ENCODE data around the gene SUPT5H.
A peak's percentile ranks its signal among the peaks of the same experiment; 100 is the strongest.
"Not testable (repeated sequence)": the region's sequence is repeated elsewhere in the genome, so short reads cannot be mapped to it uniquely, and the experiment has no call there.

SUPT5H gene

DNA sequence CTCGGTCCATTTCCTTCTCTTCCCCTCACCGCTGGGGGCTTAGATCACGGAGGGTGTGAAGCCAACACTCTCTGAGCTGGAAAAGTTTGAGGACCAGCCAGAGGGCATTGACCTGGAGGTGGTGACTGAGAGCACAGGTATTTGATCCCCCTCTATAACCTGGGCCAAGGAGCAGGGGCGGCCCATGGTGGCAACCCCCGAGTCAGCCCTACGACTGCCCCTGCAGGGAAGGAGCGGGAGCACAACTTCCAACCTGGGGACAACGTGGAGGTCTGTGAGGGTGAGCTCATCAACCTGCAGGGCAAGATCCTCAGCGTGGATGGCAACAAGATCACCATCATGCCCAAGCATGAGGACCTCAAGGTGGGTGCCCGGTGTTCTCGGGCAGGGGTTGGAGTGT, 23.7 kb downstream of the SUPT5H start:
- DNase-seq: no peak

DNA sequence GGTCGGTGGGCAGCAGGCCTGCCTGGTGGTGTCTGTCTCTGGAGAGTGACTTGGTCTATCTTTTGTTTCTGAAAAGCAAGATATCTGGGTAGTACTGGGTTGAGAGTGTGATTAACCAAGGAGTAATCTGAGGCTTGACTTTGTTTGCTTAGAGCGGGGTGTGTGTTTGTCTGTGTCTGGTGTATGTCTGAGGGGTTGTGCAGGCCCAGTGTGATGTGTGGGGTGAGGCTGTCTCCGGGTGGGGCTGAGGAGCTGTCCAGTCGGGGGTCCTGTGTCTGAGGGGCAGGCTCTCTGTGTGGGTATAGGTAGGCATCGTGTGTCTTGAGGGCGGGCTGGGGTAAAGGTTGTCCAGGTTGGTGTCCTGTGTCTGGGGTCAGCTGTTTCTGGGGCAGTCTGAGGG, 24.2 kb downstream of the SUPT5H start:
- DNase-seq: no peak

DNA sequence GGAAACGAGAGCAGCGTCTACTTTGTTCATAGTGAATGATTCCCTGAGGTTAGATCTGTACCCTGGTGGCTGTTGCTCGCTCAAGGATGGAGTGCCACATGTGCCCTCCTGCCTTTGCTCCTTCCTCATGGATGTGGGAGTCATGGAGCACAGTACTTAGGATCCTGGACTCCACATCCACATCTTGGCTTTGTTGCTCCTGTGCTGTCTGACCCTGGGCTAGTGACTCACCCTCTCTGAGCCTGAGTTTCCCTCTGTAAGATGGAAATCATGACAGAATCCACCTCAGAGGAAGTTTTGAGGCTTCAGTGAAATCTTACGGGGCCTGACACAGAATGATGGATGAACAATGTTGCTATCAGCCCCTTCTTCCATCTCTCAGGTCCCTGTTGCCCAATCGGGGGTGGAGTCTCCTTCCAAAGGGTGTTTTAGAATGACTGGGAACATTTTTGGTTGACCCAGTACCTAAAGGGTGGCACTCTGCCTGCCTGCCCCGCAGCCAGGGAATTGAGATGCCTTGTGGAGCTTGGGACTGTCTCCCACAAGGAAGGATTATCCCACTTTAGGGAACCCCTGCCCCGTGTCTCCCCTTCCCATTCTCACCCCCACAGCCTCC, 25.4 kb downstream of the SUPT5H start:
- no peak for DNase-seq

DNA sequence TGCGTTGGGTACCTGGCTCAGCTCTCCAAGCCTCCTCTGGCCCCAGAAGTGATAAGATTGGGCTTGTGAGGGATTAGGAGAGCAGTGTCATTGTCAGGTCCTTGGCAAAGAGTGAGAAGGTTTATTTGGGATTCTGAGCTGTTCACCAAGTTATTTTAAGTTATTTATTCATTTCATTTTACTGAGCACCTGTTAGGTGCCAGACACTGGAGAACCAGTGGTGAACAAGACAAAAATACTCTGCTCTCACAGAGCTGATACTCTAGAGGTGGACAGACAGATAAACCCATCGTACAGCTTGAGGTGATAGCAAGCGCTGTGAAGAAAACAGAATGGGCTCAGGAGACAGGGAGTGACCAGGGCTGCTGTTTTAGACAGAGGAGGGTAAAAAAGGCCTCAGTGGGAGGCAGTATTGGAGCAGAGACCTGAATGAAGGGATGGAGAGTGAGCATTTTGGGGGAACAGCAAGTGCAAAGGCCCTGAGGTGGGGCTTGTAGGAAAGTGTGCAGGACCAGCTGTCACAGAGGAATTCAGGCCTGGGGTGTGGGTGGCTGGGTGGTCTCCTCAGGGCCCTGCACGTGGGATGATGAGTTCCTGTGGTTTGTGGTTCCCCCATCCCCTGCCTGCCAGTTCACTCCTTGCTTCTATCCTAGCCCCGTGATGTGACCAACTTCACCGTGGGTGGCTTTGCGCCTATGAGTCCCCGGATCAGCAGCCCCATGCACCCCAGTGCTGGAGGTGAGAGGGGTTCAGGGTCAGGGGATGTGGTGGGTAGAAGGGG, 26.6 kb downstream of the SUPT5H start:
- DNase-seq: no peak

DNA sequence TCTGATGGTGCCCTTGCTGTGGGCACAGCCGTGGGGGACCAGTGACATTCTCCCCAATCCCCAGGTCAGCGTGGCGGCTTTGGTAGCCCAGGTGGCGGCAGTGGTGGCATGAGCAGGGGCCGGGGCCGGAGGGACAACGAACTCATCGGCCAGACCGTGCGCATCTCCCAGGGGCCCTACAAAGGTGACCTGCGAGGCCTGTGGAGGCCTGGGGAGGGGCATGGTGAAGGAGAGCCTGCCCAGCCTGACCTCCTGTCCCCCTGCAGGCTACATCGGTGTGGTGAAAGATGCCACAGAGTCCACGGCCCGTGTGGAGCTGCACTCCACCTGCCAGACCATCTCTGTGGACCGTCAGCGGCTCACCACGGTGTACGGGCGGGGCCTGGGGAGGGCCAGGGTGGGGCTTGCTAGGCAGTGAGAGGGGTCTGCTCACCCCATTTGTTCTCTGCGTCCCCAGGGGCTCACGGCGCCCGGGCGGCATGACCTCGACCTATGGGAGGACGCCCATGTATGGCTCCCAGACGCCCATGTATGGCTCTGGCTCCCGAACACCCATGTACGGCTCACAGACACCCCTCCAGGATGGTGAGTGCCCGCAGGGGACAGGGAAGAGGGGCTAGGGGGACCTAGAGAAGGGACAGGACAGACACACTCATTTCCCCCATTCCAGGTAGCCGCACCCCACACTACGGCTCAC, 27.5 kb downstream of the SUPT5H start:
- DNase-seq: no peak

DNA sequence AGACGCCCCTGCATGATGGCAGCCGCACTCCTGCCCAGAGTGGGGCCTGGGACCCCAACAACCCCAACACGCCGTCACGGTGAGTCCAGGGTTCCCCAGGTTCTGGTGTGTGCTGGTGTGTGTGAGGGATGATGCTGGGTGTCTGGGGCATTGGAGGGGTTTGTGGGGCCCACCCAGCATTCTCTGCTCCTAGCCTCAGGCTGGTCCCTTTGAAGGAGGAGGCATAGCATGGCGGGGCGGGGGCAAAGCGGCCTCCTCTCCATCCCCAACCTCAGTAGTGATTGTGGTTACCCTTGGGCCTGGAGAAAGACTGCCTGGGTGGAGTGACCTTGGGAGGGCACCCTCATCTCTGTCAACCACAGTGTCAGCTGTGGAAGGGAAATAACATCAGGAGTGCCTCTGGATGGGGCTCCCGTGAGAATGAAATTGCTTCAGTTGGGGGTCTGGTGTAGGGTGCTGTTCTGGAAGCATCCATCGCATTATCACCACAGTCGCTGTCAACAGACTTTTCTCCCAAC, 28.1 kb downstream of the SUPT5H start:
- DNase-seq: no peak

DNA sequence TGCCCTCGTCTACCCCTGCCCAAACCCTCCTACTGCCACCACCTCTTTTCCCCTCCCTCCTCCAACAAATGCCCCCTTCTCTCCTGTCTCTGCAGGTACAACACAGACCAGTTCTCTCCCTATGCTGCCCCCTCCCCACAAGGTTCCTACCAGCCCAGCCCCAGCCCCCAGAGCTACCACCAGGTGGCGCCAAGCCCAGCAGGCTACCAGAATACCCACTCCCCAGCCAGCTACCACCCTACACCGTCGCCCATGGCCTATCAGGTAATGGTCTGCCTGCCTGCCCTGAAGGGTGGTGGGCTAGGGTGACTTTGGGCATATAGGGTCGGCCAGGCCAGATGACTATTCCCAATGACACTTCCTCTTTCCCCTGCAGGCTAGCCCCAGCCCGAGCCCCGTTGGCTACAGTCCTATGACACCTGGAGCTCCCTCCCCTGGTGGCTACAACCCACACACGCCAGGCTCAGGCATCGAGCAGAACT, 28.8 kb downstream of the SUPT5H start:
- DNase-seq: peak; percentile 31

DNA sequence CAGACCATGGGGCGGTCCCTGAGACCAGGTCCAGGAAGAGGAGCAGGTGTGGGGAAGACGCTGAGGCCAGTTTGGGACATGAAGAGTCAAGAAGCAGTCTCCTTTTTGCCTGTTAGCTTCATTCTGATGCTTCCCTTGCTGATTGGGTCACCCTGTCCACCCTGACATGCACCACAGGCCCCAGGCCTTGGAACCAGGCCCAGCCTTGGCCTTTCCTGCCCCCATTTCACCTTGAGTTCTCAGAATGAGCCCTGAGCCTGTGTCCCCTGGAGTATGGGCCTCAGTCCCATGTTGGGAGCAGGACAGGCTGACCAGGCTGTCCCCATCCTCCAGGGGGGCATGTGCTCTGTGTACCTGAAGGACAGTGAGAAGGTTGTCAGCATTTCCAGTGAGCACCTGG, 30.4 kb downstream of the SUPT5H start:
- no peak for DNase-seq

DNA sequence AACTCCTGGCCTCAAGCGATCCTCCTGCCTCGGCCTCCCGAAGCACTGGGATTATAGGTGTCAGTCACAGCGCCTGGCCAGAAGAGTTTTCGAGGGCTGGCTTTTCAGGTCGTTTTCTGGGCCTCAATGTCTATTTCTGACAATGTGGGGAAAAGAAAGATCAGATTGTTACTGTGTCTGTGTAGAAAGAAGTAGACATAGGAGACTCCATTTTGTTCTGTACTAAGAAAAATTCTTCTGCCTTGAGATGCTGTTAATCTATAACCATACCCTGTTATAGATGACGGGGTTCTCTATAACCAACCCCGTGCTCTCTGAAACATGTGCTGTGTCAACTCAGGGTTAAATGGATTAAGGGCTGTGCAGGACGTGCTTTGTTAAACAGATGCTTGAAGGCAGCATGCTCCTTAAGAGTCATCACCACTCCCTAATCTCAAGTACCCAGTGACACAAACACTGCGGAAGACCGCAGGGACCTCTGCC, 34.0 kb downstream of the SUPT5H start:
- not testable (repeated sequence) for DNase-seq

DNA sequence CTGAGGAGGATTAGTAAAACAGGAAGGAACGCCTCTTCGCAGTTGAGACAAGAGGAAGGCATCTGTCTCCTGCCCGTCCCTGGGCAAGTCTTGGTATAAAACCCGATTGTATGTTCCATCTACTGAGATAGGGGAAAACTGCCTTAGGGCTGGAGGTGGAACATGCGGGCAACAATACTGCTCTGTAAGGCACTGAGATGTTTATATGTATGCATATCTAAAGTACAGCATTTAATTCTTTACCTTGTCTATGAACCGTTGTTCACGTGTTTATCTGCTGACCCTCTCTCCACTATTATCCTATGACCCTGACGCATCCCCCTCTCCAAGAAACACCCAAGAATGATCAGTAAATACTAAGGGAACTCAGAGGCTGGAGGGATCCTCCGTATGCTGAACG, 34.5 kb downstream of the SUPT5H start:
- no peak for DNase-seq

DNA sequence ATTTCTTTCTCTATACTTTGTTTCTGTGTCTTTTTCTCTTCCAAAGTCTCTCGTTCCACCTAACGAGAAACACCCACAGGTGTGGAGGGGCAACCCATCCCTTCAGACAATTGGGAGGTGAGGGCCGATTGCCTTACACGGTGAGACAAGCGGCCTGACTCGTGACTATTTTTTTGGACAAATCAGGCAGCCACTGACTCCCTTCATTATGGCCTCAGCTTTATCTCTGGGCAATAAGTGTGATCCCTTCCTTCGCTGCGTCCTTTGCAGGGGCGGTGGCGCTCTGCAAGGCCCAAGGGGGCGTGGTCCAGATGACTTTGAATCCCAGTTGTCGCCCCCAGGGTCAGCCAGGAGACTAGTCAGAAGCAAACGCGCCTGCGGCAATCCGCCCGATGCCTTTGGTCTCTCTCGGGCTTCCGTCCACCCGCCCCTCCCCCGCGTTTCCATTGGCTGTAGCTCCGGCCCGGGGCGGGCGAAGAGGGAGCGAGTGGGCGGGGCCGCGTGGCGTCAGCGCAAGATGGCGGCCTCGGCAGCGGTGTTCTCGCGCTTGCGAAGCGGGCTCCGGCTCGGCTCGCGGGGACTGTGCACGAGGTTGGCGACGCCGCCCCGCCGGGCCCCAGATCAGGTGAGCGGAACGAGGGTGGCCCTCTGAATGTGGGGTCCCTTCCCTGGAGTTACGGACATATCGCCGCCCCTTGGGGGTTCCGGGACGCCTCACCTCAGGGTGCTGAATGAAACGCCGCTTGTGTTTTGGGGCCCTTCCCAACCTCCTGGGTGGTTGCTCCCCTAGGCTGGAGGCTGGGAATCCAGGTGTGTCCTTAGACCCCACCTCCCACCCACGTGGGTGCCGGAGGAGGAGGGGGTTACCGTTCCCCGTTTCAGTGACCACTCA, 35.2 kb downstream of the SUPT5H start, which contains the start of gene TIMM50:
TIMM50 (plus strand) TSS at position 502 of the 892 bp plus-strand sequence; CDS start at position 518, 16 bp downstream.
- peak; percentile 93 for DNase-seq

DNA sequence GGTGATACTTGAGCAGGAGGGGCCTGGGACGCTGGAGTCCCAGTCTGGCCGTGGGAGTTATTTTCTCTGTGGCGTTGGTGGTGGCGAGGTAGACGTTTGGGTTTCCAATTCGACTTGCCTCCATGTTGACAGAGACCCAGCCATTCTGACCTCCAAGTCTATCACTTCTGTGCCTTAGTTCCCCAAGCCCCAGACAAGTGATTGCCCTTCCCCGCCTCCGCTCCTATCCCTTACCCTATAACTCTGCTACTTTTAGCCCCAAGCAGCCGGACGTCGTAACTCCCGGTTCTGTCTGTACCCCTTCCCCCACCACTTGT, 35.8 kb downstream of the SUPT5H start:
- no peak for DNase-seq

DNA sequence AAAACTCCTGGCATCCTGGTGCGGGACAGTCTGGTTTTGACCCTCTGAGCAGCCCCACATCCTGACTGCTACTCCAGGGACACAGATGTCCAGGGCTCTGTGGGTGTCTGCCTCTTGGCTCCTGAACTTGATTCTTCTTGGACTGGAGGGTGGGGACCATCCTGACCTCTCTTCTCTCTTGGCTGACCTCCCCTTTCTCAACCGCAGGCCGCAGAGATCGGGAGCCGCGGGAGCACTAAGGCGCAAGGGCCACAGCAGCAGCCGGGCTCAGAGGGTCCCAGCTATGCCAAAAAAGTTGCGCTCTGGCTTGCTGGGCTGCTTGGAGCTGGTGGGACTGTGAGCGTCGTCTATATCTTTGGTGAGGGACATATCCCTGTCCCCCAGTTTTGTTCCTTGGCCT, 36.3 kb downstream of the SUPT5H start:
- no peak for DNase-seq

DNA sequence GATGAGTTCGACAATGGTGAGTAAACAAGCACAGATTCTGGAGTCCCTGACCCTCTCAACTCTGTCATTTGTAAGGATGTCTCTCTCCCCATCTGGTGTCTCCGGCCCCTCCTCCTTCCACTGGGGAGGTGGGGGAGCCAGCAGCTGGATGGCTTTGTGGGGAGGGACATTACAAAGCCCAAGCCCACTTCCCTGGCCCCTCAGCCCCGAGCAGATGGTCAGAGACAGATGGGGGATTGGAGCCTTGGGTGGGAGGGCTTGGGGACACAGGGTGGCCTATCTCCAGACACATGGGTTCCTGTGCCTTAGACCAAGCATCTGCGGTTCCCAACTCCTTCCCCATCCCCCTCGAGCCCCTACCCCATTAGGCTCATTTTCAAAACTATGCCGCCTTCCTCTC, 37.8 kb downstream of the SUPT5H start:
- DNase-seq: no peak

DNA sequence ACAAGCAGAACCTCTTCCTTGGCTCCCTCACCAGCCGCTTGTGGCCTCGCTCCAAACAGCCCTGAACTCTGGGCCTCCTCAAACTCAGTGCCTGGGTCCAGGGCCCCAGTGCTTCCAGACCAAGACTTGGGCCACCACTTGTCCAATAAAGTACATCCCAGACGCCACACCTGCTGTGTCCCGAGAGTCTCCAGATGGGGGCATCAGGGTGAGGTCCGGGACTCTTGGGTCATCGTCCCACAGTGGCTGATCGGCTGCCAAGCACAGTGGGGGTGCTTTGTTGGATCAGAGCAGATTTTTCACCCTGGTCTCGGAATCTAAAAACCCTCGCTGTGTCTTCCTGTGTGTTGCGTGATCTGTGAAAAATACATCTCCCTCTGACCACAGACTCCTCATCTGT, 44.4 kb downstream of the SUPT5H start:
- no peak for DNase-seq

DNA sequence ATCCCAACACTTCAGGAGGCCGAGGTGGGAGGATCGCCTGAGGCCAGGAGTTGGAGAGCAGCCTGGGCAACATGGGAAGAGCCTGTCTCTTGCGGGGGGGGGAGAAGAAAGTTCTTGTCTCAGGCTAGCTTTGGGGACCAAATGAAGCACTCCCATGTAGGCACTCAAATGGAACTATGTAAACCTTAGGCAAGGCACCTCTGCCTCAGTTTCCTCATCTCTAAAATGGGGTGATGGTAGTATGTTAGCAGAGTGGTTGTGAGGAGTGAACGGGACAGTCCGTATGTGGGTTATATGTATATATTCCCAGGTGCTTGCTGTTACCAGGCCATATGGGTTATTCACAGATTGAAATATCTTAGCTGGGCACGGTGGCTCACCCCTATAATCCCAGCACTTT, 46.8 kb downstream of the SUPT5H start:
- DNase-seq: no peak

DNA sequence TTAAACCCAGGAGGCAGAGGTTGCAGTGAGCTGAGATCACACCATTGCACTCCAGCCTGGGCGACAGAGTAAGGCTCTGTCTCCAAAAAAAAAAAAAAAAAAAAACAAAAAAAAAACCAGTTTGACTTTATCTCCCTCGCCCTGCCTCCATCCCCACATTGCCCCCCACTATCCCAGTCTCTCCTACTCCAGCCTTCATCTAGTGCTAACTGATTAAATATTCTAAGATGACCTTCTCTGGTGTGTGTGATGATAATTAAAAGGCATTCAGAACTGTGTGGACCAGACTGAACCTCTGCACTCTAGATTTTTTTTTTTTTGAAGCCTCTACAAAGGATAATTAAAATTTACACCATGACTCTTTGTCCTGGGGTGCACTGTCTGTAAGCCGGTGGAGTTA, 47.4 kb downstream of the SUPT5H start:
- no peak for DNase-seq

DNA sequence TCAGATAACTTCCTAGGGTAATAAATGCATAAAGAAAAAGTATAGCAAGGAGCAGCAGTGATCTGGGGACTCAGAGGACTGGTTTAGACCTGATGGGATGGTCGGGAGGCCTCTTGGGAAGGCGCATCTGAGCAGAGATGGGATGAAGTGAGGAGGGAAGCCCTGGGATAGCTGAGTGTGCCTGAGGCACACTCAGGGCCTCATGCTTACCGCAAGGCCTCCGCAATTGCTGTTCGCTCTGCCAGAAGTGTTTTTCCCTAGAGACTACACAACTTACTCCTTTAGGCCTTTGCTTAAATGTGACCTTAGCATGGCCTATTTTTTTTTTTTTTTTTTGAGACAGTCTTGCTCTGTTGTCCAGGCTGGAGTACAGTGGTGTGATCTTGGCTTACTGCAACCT, 49.3 kb downstream of the SUPT5H start:
- no peak for DNase-seq

DNA sequence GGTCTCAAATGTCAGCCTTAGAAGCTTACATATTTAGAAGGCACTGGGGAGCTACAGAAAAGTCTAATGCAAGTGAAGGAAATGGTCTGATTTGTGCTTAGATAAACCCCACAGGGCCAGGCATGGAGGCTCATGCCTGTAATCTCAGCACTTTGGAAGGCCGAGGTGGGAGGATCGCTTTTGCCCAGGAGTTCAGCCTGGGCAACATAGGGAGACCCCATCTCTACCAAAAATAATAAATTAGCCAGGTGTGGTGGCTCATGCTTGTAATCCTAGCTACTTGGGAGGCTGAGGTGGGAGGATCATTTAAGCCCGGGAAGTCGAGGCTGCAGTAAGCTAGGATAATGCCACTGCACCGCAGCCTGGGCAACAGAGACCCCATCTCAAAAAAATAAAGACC, 50.7 kb downstream of the SUPT5H start:
- DNase-seq: no peak

DNA sequence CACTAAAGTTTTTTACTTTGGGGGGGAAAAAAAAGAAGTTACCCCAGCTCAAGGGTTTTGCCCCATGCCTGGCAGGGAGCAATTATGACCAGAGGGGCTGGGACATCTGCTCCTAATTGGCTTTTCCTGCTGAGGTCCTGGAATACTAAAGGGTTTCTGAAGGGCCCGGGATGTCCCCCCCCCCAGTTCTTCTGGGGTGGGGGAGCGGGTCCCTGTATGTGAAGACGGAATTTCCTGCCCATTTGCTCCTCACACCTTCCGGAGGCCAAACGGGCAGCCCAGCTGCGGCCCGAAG, 52.3 kb downstream of the SUPT5H start:
- DNase-seq: no peak

DNA sequence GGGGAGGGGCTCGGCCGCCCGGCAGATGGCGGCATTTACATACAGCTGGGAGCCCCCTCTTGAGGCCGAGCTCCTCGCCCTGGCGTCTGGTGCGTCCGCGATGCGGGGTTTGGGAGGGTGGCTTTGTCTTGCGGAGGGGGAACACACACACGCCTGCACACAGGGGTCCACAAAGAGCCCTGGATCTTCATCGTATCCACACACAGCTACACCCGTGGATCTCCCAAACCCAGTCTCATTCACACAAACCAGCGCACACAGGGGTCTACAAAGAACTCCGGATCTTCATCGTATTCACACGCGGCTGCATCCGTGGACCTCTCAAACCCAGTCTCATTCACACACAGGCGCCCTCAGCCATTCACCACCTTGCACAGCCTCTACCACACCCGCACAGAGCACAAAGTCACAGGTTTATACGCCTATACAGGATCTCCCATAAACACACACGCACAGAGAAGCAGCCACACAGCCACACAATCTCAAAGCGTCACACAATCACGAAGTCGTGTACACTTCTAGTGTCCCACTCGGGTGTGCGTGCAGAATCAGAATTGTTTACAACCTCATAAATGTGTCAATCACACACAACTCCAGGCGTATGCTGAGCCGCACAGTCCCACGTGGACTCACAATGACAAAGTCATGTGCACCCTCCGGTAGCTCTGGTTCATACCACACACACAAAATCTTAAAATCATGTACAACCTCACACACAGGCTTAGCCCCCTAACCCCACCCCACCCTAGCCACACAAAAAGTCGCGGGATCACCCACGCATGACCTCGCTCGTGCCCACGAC, 52.8 kb downstream of the SUPT5H start:
- peak; percentile 15 for DNase-seq
